GM12878 (cell line): ENCODE measurements around the gene SLC4A3. TPM values are rescaled to one million over a fixed set of nuclear protein-coding genes. Genes with fewer than 3 reads are reported as not detected.

ENCODE experiments used
- ATAC-seq: fragments of 200-7000 bp; cut with Tn5 transposase; 3 replicates; pipeline ENCODE4 v1.9.1; 2020; ENCODE audit warnings: mild to moderate bottlenecking, moderate library complexity
- BruUV-seq: library from RNA; stranded (reverse); fragments of 400-500 nt; replicated peaks from 2 replicates; lab custom pipeline; 2021; lab: Mats Ljungman, UMichigan
- CTCF ChIA-PET: fragments of 300-600 bp; sonication (Branson Sonifier 250); formaldehyde crosslinking; extraction: SDS; loops from one replicate; lab custom pipeline; 2021; ENCODE audit warnings: inconsistent platforms; lab: Yijun Ruan, JAX
- POLR2A ChIA-PET: fragments of 350-600 bp; formaldehyde crosslinking; extraction: SDS; loops from one replicate; lab custom pipeline; 2021; ENCODE audit warnings: inconsistent platforms; lab: Charles Lee
- RAD21 ChIA-PET: fragments of 300-600 bp; sonication (Branson Sonifier 250); formaldehyde crosslinking; loops from one replicate; lab custom pipeline; 2023; ENCODE audit warnings: antibody characterized with exemption; ENCODE audit not compliant: unreplicated experiment; lab: Charles Lee
- SMC1A ChIA-PET: fragments of 300-600 bp; sonication (Branson Sonifier 250); formaldehyde crosslinking; loops from one replicate; lab custom pipeline; 2023; ENCODE audit not compliant: unreplicated experiment, uncharacterized antibody; lab: Charles Lee
- DNase-seq: peaks from one replicate; pipeline ENCODE4 v3.0.0-alpha.2; 2011; ENCODE audit warnings: low read depth, low spot score
- FAIRE-seq: peaks from 3 replicates; lab custom pipeline; 2011; peaks lifted over from hg19 to GRCh38; lab: Jason Lieb, UNC
- H2AFZ ChIP-seq: 2 replicates; pipeline ENCODE4 v1.6.0; 2011; ENCODE audit warnings: low read depth, low read length, control low read depth; ENCODE audit not compliant: control insufficient read depth
- H3K27ac ChIP-seq: 2 replicates; pipeline ENCODE4 v1.5.1; 2011; ENCODE audit warnings: control low read depth; ENCODE audit not compliant: control insufficient read depth, insufficient read depth
- H3K27me3 ChIP-seq, 2 experiments: replicated peaks in 1 of 2; 2 replicates each; pipeline versions ENCODE4 v1.6.0 to v1.6.1; 2011; ENCODE audit warnings: low read length in 1 of 2; ENCODE audit not compliant: control insufficient read depth in 2 of 2, insufficient read depth in 2 of 2
- H3K36me3 ChIP-seq, 2 experiments: 2 replicates each; pipeline ENCODE4 v1.5.1; 2011; ENCODE audit warnings: low read length in 1 of 2; ENCODE audit not compliant: control insufficient read depth in 2 of 2, insufficient read depth in 2 of 2
- H3K4me1 ChIP-seq: 2 replicates; pipeline ENCODE4 v1.6.1; 2011; ENCODE audit warnings: mild to moderate bottlenecking, low read length, moderate library complexity, mixed read lengths; ENCODE audit not compliant: control insufficient read depth, insufficient read depth
- H3K4me2 ChIP-seq: 2 replicates; pipeline ENCODE4 v1.6.0; 2011; ENCODE audit warnings: control low read depth; ENCODE audit not compliant: control insufficient read depth, insufficient read depth
- H3K4me3 ChIP-seq: fragments of 200-600 bp; sonication (generic); 2 replicates; pipeline ENCODE4 v1.5.1; 2016
- H3K79me2 ChIP-seq: 2 replicates; pipeline ENCODE4 v1.6.0; 2011; ENCODE audit warnings: low read length; ENCODE audit not compliant: control insufficient read depth, insufficient read depth
- H3K9ac ChIP-seq: 2 replicates; pipeline ENCODE4 v1.8.0; 2011; ENCODE audit warnings: low read length, control low read depth, mixed read lengths; ENCODE audit not compliant: control insufficient read depth, insufficient read depth
- H3K9me3 ChIP-seq: replicated peaks from 3 replicates; pipeline ENCODE4 v1.5.1; 2011; ENCODE audit warnings: mild to moderate bottlenecking, low read length; ENCODE audit not compliant: control insufficient read depth, insufficient read depth
- H4K20me1 ChIP-seq: 2 replicates; pipeline ENCODE4 v1.6.0; 2011; ENCODE audit not compliant: control insufficient read depth, insufficient read depth
- ATF7 ChIP-seq: fragments of 450-650 bp; IDR thresholded peaks from 2 replicates; pipeline ENCODE4 v1.6.1; 2016; ENCODE audit warnings: low read depth, mild to moderate bottlenecking
- BACH1 ChIP-seq: fragments of 450-650 bp; IDR thresholded peaks from 2 replicates; pipeline ENCODE4 v1.6.1; 2017; ENCODE audit warnings: mild to moderate bottlenecking, borderline replicate concordance
- BHLHE40 ChIP-seq, 2 experiments: fragments of 450-650 bp in 1 of 2; IDR thresholded peaks; 2 replicates each; pipeline ENCODE4 v1.6.1; 2011 to 2017; ENCODE audit warnings: low read depth in 2 of 2, borderline replicate concordance in 1 of 2, improper control_type of control experiment in 1 of 2, low read length in 1 of 2, mild to moderate bottlenecking in 1 of 2
- ETV6 ChIP-seq, 2 experiments: fragments of 450-650 bp in 1 of 2; IDR thresholded peaks in 1 of 2; conservative IDR thresholded peaks in 1 of 2; 2 replicates each; pipeline ENCODE4 v1.6.1; 2014; ENCODE audit warnings: antibody characterized with exemption in 1 of 2, borderline replicate concordance in 1 of 2, low read depth in 1 of 2, mild to moderate bottlenecking in 1 of 2, moderate library complexity in 1 of 2
- HDAC2 ChIP-seq: fragments of 200-600 bp; sonication (generic); IDR thresholded peaks from 2 replicates; pipeline ENCODE4 v1.6.1; 2017
- IKZF2 ChIP-seq, 2 experiments: fragments of 450-650 bp; IDR thresholded peaks; 2 replicates each; pipeline ENCODE4 v1.6.1; 2017; ENCODE audit warnings: mild to moderate bottlenecking in 2 of 2, moderate library complexity in 2 of 2
- NFYB ChIP-seq: IDR thresholded peaks from 2 replicates; pipeline ENCODE4 v1.6.1; 2011; ENCODE audit warnings: low read depth, mild to moderate bottlenecking, low read length, improper control_type of control experiment, moderate library complexity; ENCODE audit not compliant: insufficient read depth
- NR2C1 ChIP-seq: fragments of 450-650 bp; IDR thresholded peaks from 2 replicates; pipeline ENCODE4 v1.6.1; 2017; ENCODE audit warnings: antibody characterized with exemption, mild to moderate bottlenecking, moderate library complexity
- PML ChIP-seq: IDR thresholded peaks from 2 replicates; pipeline ENCODE4 v1.6.1; 2012; ENCODE audit warnings: low read length, inconsistent platforms
- RAD21 ChIP-seq: IDR thresholded peaks from 2 replicates; pipeline ENCODE4 v1.6.1; 2011; ENCODE audit warnings: mild to moderate bottlenecking, low read depth, low read length, moderate library complexity; ENCODE audit not compliant: insufficient read depth
- RELA ChIP-seq: fragments of 450-650 bp; IDR thresholded peaks from 2 replicates; pipeline ENCODE4 v1.8.0; 2014; ENCODE audit warnings: borderline replicate concordance; ENCODE audit not compliant: partially characterized antibody
- TCF3 ChIP-seq: IDR thresholded peaks from 2 replicates; pipeline ENCODE4 v1.6.1; 2012; ENCODE audit warnings: low read depth, mild to moderate bottlenecking, low read length, borderline replicate concordance; ENCODE audit not compliant: insufficient read depth
- ZNF622 ChIP-seq: fragments of 450-650 bp; IDR thresholded peaks from 2 replicates; pipeline ENCODE4 v1.6.1; 2017; ENCODE audit warnings: mild to moderate bottlenecking, inconsistent platforms
- WGBS: methylation state at CpG from one replicate; pipeline ENCODE4 v1.1.6; 2016; ENCODE audit warnings: low lambda C conversion rate; ENCODE audit not compliant: insufficient replicate concordance, insufficient coverage; ENCODE audit errors: missing lambda C conversion rate; 5-methylcytosine and 5-hydroxymethylcytosine counted together
- in situ Hi-C: fragments of 300-500 bp; cut with MboI; formaldehyde crosslinking; loops from 9 replicates; pipeline ENCODE4 v1.14.3; 2018; ENCODE audit warnings: mixed read lengths
- intact Hi-C: fragments of 100-400 bp; cut with micrococcal nuclease; formaldehyde crosslinking; loops from one replicate; pipeline ENCODE4 v1.14.2; 2022; ENCODE audit not compliant: unreplicated experiment
- polyA plus RNA-seq, 11 experiments: library from polyadenylated mRNA; depleted of rRNA in 4 of 11; unstranded in 6 of 11; stranded (reverse) in 5 of 11; fragments of >200 nt; fragmentation: Nextera tagmentation in 4 of 11; fragmentation: Illumina TruSeq in 1 of 11; extraction: Ambion mirVana in 4 of 11; extraction: Trizol in 1 of 11; gene quantifications; 1 replicate in 1 of 11; 2 replicates in 10 of 11; pipeline versions ENCODE4 v1.2.1 to v1.2.3, GENCODE V29; 2011 to 2016; ENCODE audit warnings: inconsistent platforms in 2 of 11, missing spikeins in 2 of 11, low read depth in 1 of 11
- total RNA-seq, 4 experiments: library from RNA; depleted of rRNA in 3 of 4; stranded (reverse); fragments of >200 nt in 3 of 4; fragmentation: Illumina TruSeq in 1 of 4; extraction: Trizol in 1 of 4; gene quantifications; 2 replicates each; pipeline versions ENCODE4 v1.2.1 to v1.2.3, GENCODE V29; 2013 to 2021
- TF ChIP-seq, protein P1 (sequence below): IDR thresholded peaks from 2 replicates; pipeline ENCODE4 v1.6.1; 2012; ENCODE audit warnings: low read length, inconsistent platforms
- TF ChIP-seq, protein P2 (sequence below): IDR thresholded peaks from 2 replicates; pipeline ENCODE4 v1.6.1; 2012; ENCODE audit warnings: low read depth, low read length, improper control_type of control experiment
- TF ChIP-seq, protein P3 (sequence below): fragments of 450-650 bp; IDR thresholded peaks from 2 replicates; pipeline ENCODE4 v1.6.1; 2018; ENCODE audit warnings: mild to moderate bottlenecking, low read depth, moderate library complexity; ENCODE audit not compliant: partially characterized antibody
- TF ChIP-seq, protein P4 (sequence below): IDR thresholded peaks from 2 replicates; pipeline ENCODE4 v1.6.1; 2011; ENCODE audit warnings: low read depth, mild to moderate bottlenecking, low read length, moderate library complexity, borderline replicate concordance; ENCODE audit errors: extremely low read depth

Gene SLC4A3
- total and polyA plus RNA-seq, 10 of the 15 experiments (the other 5 are each of a cell fraction or from before 2014, with no cell fraction given), result 0.05 to 0.08 TPM; not detected in 8

DNA sequence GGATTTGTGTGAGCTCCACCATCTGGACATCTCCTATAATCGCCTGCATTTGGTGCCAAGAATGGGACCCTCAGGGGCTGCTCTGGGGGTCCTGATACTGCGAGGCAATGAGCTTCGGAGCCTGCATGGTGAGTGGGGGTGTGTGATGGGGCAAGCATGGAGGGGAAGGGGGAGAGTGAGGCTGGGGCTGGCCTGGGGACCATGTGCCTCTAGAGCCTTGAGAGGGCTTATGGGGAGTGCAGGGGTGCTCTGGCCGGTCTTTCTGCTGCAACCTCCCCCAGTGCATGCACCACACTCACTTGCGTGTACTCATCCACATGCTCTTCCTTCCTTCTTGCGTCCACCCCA lies 21.8 kb upstream of the SLC4A3 start (continued):
- TF ChIP-seq, protein P1, sequence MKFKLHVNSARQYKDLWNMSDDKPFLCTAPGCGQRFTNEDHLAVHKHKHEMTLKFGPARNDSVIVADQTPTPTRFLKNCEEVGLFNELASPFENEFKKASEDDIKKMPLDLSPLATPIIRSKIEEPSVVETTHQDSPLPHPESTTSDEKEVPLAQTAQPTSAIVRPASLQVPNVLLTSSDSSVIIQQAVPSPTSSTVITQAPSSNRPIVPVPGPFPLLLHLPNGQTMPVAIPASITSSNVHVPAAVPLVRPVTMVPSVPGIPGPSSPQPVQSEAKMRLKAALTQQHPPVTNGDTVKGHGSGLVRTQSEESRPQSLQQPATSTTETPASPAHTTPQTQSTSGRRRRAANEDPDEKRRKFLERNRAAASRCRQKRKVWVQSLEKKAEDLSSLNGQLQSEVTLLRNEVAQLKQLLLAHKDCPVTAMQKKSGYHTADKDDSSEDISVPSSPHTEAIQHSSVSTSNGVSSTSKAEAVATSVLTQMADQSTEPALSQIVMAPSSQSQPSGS, result no peak
- TF ChIP-seq HDAC2 (no peak), ATF7 (no peak), NFYB (no peak), NR2C1 (no peak), PML (no peak), IKZF2 (IDR thresholded peaks at IDR 0.05) (no peak)
- TF ChIP-seq, all 136 proteins: peak for 0

DNA sequence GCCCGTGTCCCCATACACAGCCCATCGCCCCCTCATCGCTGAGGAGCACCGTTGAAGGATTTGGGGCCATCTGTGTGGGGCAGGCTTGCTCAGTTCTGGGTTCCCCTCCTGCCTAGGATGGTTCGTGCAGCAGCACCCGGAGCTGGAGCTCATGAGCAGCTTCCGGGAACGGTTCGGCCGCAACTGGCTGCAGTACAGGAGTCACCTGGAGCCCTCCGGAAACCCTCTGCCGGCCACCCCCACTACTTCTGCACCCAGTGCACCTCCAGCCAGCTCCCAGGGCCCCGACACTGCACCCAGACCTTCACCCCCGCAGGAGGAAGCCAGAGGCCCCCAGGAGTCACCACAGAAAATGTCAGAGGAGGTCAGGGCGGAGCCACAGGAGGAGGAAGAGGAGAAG lies 19.5 kb upstream of the SLC4A3 start:
- no peaks in the 10 kb centered on the region for H3K27me3 ChIP-seq
- no peak overlapping the region for H3K9ac ChIP-seq
- FAIRE-seq, result no peak
- no peak for TF ChIP-seq BACH1
- TF ChIP-seq BHLHE40 (IDR thresholded peaks at IDR 0.05; ENCODE audit: borderline replicate concordance in 1 of 2, low read depth in 2 of 2, low read length in 1 of 2), result no peak
- TF ChIP-seq, protein P2, sequence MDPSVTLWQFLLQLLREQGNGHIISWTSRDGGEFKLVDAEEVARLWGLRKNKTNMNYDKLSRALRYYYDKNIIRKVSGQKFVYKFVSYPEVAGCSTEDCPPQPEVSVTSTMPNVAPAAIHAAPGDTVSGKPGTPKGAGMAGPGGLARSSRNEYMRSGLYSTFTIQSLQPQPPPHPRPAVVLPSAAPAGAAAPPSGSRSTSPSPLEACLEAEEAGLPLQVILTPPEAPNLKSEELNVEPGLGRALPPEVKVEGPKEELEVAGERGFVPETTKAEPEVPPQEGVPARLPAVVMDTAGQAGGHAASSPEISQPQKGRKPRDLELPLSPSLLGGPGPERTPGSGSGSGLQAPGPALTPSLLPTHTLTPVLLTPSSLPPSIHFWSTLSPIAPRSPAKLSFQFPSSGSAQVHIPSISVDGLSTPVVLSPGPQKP, result no peak
- TF ChIP-seq, protein P3, sequence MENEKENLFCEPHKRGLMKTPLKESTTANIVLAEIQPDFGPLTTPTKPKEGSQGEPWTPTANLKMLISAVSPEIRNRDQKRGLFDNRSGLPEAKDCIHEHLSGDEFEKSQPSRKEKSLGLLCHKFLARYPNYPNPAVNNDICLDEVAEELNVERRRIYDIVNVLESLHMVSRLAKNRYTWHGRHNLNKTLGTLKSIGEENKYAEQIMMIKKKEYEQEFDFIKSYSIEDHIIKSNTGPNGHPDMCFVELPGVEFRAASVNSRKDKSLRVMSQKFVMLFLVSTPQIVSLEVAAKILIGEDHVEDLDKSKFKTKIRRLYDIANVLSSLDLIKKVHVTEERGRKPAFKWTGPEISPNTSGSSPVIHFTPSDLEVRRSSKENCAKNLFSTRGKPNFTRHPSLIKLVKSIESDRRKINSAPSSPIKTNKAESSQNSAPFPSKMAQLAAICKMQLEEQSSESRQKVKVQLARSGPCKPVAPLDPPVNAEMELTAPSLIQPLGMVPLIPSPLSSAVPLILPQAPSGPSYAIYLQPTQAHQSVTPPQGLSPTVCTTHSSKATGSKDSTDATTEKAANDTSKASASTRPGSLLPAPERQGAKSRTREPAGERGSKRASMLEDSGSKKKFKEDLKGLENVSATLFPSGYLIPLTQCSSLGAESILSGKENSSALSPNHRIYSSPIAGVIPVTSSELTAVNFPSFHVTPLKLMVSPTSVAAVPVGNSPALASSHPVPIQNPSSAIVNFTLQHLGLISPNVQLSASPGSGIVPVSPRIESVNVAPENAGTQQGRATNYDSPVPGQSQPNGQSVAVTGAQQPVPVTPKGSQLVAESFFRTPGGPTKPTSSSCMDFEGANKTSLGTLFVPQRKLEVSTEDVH, result no peak
- no peak for TF ChIP-seq RELA
- TF ChIP-seq PML, result no peak
- no peak for TF ChIP-seq ETV6 (conservative IDR thresholded peaks at IDR 0.05 in 1 of 2, IDR thresholded peaks at IDR 0.05 in 1 of 2; ENCODE audit: borderline replicate concordance in 1 of 2, low read depth in 1 of 2)
- TF ChIP-seq, protein P4, sequence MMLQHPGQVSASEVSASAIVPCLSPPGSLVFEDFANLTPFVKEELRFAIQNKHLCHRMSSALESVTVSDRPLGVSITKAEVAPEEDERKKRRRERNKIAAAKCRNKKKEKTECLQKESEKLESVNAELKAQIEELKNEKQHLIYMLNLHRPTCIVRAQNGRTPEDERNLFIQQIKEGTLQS, result no peak
- TF ChIP-seq ZNF622, result no peak
- TF ChIP-seq TCF3, result no peak
- TF ChIP-seq RAD21, result no peak
- 97% methylated on average over 9 of the region's 15 CpGs for WGBS
- H3K9me3 ChIP-seq, result no peaks in the 10 kb centered on the region
- H3K36me3 ChIP-seq, result peaks cover 6 to 12% of the 10 kb centered on the region in 2 experiments; a peak in 3 of 4 replicates
- in situ Hi-C loops (no loop called here), intact Hi-C loops (no loop called here)
- H4K20me1 ChIP-seq, result no peaks in the 10 kb centered on the region
- DNase-seq, result no peak
- ChIA-PET SMC1A (no interaction called here), CTCF (no interaction called here), RAD21 (interaction anchor here (0.6 kb wide), 1 partner anchor 79 kb away, joined by 3 read pairs; no protein-coding TSS in a partner anchor), POLR2A (no interaction called here)
- H3K4me2 ChIP-seq, result no peak overlapping the region
- H3K4me3 ChIP-seq, result no peak overlapping the region
- BruUV-seq, result no TSS peak
- 0 out of 2 replicates have a peak, but pooled peaks cover 4% of the 10 kb centered on the region for H3K4me1 ChIP-seq
- H3K79me2 ChIP-seq, result no peaks in the 10 kb centered on the region
- H2AFZ ChIP-seq, result no peak overlapping the region
- no peak for ATAC-seq
- H3K27ac ChIP-seq, result no peak overlapping the region
